Esophagus muscularis mucosa (tissue), 4 donors: ENCODE data around the gene OSGEP. TPM values are rescaled to one million over a fixed set of nuclear protein-coding genes. Genes with fewer than 3 reads are reported as not detected.

Experiments
- DNase-seq: peaks from one replicate; pipeline ENCODE4 v3.0.0-alpha.2; 2017; ENCODE audit errors: extremely low spot score
- H3K27ac ChIP-seq, 4 donors: fragments of 200-600 bp; sonication (generic); replicated peaks in 1 of 4; 1 replicate in 3 of 4; 2 replicates in 1 of 4; pipeline ENCODE4 v1.5.1; 2016 to 2019; ENCODE audit warnings: mild to moderate bottlenecking in 1 of 4
- H3K27me3 ChIP-seq, 4 donors: fragments of 200-600 bp; sonication (generic); one replicate each; pipeline versions ENCODE4 v1.5.1 to v1.6.0; 2016 to 2019
- H3K36me3 ChIP-seq, 4 donors: fragments of 200-600 bp; sonication (generic); one replicate each; pipeline ENCODE4 v1.5.1; 2016 to 2019
- H3K4me1 ChIP-seq, 4 donors: fragments of 200-600 bp; sonication (generic); one replicate each; pipeline ENCODE4 v1.5.1; 2016 to 2019
- H3K4me3 ChIP-seq, 4 donors: fragments of 200-600 bp; sonication (generic); 1 replicate in 2 of 4; 2 replicates in 2 of 4; pipeline ENCODE4 v1.5.1; 2016 to 2019; ENCODE audit warnings: mild to moderate bottlenecking in 4 of 4, moderate library complexity in 1 of 4
- H3K9me3 ChIP-seq, 4 donors: fragments of 200-600 bp; sonication (generic); 1 replicate in 3 of 4; 2 replicates in 1 of 4; pipeline ENCODE4 v1.5.1; 2016 to 2019
- EP300 ChIP-seq: sonication (generic); formaldehyde crosslinking; IDR thresholded peaks from one replicate; pipeline ENCODE4 v1.6.1; 2017; ENCODE audit warnings: antibody characterized with exemption
- POLR2A ChIP-seq: fragments of 450-650 bp; IDR thresholded peaks from one replicate; pipeline ENCODE4 v1.6.1; 2017; ENCODE audit warnings: antibody characterized with exemption, moderate library complexity, mild to moderate bottlenecking, low read depth
- POLR2AphosphoS5 ChIP-seq, 2 donors: sonication (generic); formaldehyde crosslinking; IDR thresholded peaks; one replicate each; pipeline ENCODE4 v1.6.1; 2017; ENCODE audit warnings: antibody characterized with exemption in 2 of 2
- WGBS: methylation state at CpG from one replicate; pipeline ENCODE4 v1.1.5; 2018; 5-methylcytosine and 5-hydroxymethylcytosine counted together
- intact Hi-C: fragments of 100-400 bp; cut with DNase I; formaldehyde crosslinking; loops from one replicate; pipeline ENCODE4 v1.15.1; 2023
- total RNA-seq, 4 donors: library from RNA; depleted of rRNA; stranded (reverse); fragments of >200 nt; gene quantifications; one replicate each; pipeline versions ENCODE4 v1.1.0 to v1.2.1, GENCODE V29; 2016
- TF ChIP-seq, protein P1 (sequence below), 3 experiments: fragments of 200-600 bp in 2 of 3; fragments of 450-650 bp in 1 of 3; sonication (generic) in 2 of 3; IDR thresholded peaks; one replicate each; pipeline ENCODE4 v1.5.1; 2017 to 2019; ENCODE audit warnings: antibody characterized with exemption in 3 of 3, mild to moderate bottlenecking in 2 of 3, moderate library complexity in 1 of 3

OSGEP gene
- total RNA-seq, 4 donors from 2014 or later, result 23.5 to 36.8 (median 24.8) TPM

GRCh38 chr14:20428010-20428365 lies 26.6 kb downstream of the OSGEP start:
- intact Hi-C loops, result no loop called here
- Histone ChIP-seq H3K36me3 (peaks cover 0 to 8% (median 0%) of the 10 kb centered on the region in 4 donors), H3K27ac (no peak overlapping the region), H3K9me3 (no peaks in the 10 kb centered on the region), H3K27me3 (no peaks in the 10 kb centered on the region), H3K4me1 (peaks cover 0 to 14% (median 11%) of the 10 kb centered on the region in 4 donors), H3K4me3 (no peak overlapping the region)
- WGBS, result 74% methylated on average over 5 of the region's 5 CpGs
- DNase-seq, result no peak
- TF ChIP-seq, protein P1, sequence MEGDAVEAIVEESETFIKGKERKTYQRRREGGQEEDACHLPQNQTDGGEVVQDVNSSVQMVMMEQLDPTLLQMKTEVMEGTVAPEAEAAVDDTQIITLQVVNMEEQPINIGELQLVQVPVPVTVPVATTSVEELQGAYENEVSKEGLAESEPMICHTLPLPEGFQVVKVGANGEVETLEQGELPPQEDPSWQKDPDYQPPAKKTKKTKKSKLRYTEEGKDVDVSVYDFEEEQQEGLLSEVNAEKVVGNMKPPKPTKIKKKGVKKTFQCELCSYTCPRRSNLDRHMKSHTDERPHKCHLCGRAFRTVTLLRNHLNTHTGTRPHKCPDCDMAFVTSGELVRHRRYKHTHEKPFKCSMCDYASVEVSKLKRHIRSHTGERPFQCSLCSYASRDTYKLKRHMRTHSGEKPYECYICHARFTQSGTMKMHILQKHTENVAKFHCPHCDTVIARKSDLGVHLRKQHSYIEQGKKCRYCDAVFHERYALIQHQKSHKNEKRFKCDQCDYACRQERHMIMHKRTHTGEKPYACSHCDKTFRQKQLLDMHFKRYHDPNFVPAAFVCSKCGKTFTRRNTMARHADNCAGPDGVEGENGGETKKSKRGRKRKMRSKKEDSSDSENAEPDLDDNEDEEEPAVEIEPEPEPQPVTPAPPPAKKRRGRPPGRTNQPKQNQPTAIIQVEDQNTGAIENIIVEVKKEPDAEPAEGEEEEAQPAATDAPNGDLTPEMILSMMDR (IDR thresholded peaks at IDR 0.05), result no peak
- TF ChIP-seq POLR2AphosphoS5 (IDR thresholded peaks at IDR 0.05), result no peak
- no peak for TF ChIP-seq POLR2A
- no peak for TF ChIP-seq EP300

DNA sequence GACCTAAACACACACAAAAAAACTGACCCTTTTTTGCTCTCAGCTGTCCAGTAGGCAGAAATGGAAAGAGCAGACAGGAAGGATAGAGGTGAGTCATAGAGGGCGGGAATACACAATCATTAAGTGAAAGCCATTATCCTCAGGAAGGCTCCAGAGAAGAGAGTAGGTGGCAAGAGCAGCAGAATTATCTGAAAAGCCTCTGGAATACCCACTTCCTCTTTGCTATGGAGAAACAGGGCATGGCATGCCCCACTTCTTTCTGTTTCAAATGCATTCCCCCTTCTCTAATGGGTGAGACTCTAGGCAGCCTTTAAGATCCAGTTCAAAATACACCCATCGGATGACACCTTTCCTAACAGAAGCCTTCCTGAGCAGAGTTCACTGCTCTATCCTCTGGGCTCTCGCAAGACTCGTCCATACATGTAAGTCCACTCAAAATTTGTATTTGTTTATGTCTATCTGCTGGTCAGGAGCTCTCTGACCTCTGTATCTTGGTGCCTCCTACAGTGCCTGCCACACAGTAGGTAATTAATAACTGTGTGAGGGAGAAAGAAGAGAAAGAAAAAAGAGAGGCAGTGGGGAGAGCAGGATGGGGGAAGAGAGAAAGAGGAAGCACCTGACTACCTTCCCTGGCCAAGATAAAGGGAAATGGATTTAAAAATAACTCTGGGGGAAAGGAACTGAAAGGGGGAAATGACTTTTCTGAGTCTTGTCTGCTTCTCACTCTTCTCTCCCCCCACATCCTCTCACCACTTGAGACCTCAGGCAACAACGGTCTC lies 27.2 kb downstream of the OSGEP start:
- Histone ChIP-seq H3K9me3 (no peaks in the 10 kb centered on the region), H3K4me1 (peaks cover 0 to 14% (median 11%) of the 10 kb centered on the region in 4 donors), H3K4me3 (no peak overlapping the region), H3K27me3 (no peaks in the 10 kb centered on the region), H3K27ac (peak overlapping the region in 2 of 4 donors; percentile 0 to 45), H3K36me3 (peaks cover 0 to 8% (median 0%) of the 10 kb centered on the region in 4 donors)
- intact Hi-C loops, result no loop called here
- TF ChIP-seq, protein P1 (IDR thresholded peaks at IDR 0.05), result no peak
- TF ChIP-seq POLR2AphosphoS5 (IDR thresholded peaks at IDR 0.05) (no peak), EP300 (no peak), POLR2A (no peak)
- DNase-seq, result no peak
- 56% methylated on average over 5 of the region's 5 CpGs for WGBS

GRCh38 chr14:20424851-20425250 lies 29.8 kb downstream of the OSGEP start:
- intact Hi-C loops, result no loop called here
- WGBS, result 32% methylated on average over 2 of the region's 2 CpGs
- TF ChIP-seq EP300, result no peak
- TF ChIP-seq POLR2A, result no peak
- TF ChIP-seq, protein P1 (IDR thresholded peaks at IDR 0.05), result no peak
- TF ChIP-seq POLR2AphosphoS5 (IDR thresholded peaks at IDR 0.05), result no peak
- Histone ChIP-seq H3K4me3 (no peak overlapping the region), H3K36me3 (peaks cover 0 to 8% (median 0%) of the 10 kb centered on the region in 4 donors), H3K9me3 (no peaks in the 10 kb centered on the region), H3K27ac (no peak overlapping the region), H3K4me1 (peaks cover 0 to 8% (median 4%) of the 10 kb centered on the region in 4 donors), H3K27me3 (peaks cover 0 to 3% (median 0%) of the 10 kb centered on the region in 4 donors)
- DNase-seq, result no peak

DNA sequence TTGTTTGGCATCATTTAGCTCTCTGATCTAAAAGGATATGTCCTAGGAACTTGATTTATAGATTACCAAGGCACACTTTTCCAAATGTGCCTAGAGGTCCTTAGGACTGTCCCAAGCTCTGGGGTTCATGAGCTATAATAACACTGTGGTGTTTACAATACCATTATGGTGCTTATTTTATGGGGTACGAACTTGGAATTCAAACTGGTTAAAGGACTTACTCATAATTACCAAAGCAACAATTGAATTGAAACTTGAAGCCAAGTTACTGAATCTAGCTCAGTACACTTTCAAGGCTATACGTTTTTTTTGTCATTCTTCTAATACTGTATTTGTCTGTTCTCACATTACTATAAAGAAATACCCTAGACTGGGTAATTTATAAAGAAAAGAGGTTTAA lies 31.7 kb downstream of the OSGEP start:
- H3K4me1 ChIP-seq, result peaks cover 0 to under 1% (median 0%) of the 10 kb centered on the region in 4 donors
- H3K27me3 ChIP-seq, result peaks cover 0 to 3% (median 0%) of the 10 kb centered on the region in 4 donors
- no peak for TF ChIP-seq EP300
- TF ChIP-seq, protein P1 (IDR thresholded peaks at IDR 0.05), result no peak
- TF ChIP-seq POLR2AphosphoS5 (IDR thresholded peaks at IDR 0.05), result no peak
- no peak for TF ChIP-seq POLR2A
- 72% methylated on average over 2 of the region's 2 CpGs for WGBS
- H3K9me3 ChIP-seq, result no peaks in the 10 kb centered on the region
- intact Hi-C loops, result no loop called here
- H3K36me3 ChIP-seq, result no peaks in the 10 kb centered on the region
- H3K27ac ChIP-seq, result no peak overlapping the region
- DNase-seq, result no peak
- no peak overlapping the region for H3K4me3 ChIP-seq
